OCI-LY1 (cell line): ENCODE results near the gene CD70.
A peak's percentile ranks its signal among the peaks of the same experiment; 100 is the strongest.
"Not testable (repeated sequence)": the region's sequence is repeated elsewhere in the genome, so short reads cannot be mapped to it uniquely, and the experiment has no call there.

Source experiments
- H2AFZ ChIP-seq: fragments of 200-600 bp; sonication (generic), shearing (Covaris generic); 2 replicates; pipeline ENCODE4 v1.6.0; 2014; ENCODE audit warnings: antibody characterized with exemption, mild to moderate bottlenecking, low read length
- H3F3A ChIP-seq: fragments of 200-600 bp; sonication (generic), shearing (Covaris generic); 2 replicates; pipeline ENCODE4 v1.6.0; 2014; ENCODE audit warnings: mild to moderate bottlenecking, antibody characterized with exemption, low read length, moderate library complexity; ENCODE audit not compliant: insufficient read depth
- H3K27ac ChIP-seq: fragments of 200-600 bp; sonication (generic); 2 replicates; pipeline ENCODE4 v1.5.1; 2014; ENCODE audit warnings: low read length, mixed run types, mild to moderate bottlenecking, low read depth; ENCODE audit not compliant: poor library complexity, severe bottlenecking
- H3K27me3 ChIP-seq: fragments of 200-600 bp; sonication (generic); 2 replicates; pipeline ENCODE4 v1.6.0; 2014; ENCODE audit warnings: antibody characterized with exemption, mild to moderate bottlenecking, low read length, moderate library complexity; ENCODE audit not compliant: insufficient read depth
- H3K36me3 ChIP-seq: fragments of 200-600 bp; sonication (generic); 2 replicates; pipeline ENCODE4 v1.6.1; 2014; ENCODE audit warnings: mild to moderate bottlenecking, antibody characterized with exemption, low read length, moderate library complexity, mixed read lengths; ENCODE audit not compliant: insufficient read depth
- H3K4me1 ChIP-seq: fragments of 200-600 bp; sonication (generic); 2 replicates; pipeline ENCODE4 v1.5.1; 2014; ENCODE audit warnings: mild to moderate bottlenecking, low read length, moderate library complexity; ENCODE audit not compliant: insufficient read depth, severe bottlenecking
- H3K4me2 ChIP-seq: fragments of 200-600 bp; sonication (generic), shearing (Covaris generic); 2 replicates; pipeline ENCODE4 v1.6.1; 2014; ENCODE audit warnings: low read length
- H3K4me3 ChIP-seq: fragments of 200-600 bp; sonication (generic); 2 replicates; pipeline ENCODE4 v1.5.1; 2014; ENCODE audit warnings: low read length, low read depth, mild to moderate bottlenecking, mixed read lengths; ENCODE audit not compliant: poor library complexity, severe bottlenecking
- H3K79me2 ChIP-seq: fragments of 200-600 bp; shearing (Covaris generic); 2 replicates; pipeline ENCODE4 v1.6.1; 2016; ENCODE audit warnings: mixed run types, low read length, mixed read lengths; ENCODE audit not compliant: insufficient read depth
- H3K9ac ChIP-seq: fragments of 200-600 bp; sonication (generic), shearing (Covaris generic); 2 replicates; pipeline ENCODE4 v1.6.1; 2014; ENCODE audit warnings: mild to moderate bottlenecking, low read length, mixed read lengths
- H3K9me2 ChIP-seq: fragments of 200-600 bp; sonication (generic), shearing (Covaris generic); 2 replicates; pipeline ENCODE4 v1.6.1; 2014; ENCODE audit warnings: low read depth, mild to moderate bottlenecking, low read length, mixed read lengths
- H3K9me3 ChIP-seq: fragments of 200-600 bp; shearing (Covaris generic); 2 replicates; pipeline ENCODE4 v1.6.1; 2014; ENCODE audit warnings: low read length, mixed read lengths
- H4K20me1 ChIP-seq: fragments of 200-600 bp; sonication (generic), shearing (Covaris generic); 2 replicates; pipeline ENCODE4 v1.6.0; 2016; ENCODE audit warnings: mild to moderate bottlenecking, low read length; ENCODE audit not compliant: insufficient read depth
- EZH2 ChIP-seq: fragments of 200-600 bp; sonication (generic), shearing (Covaris generic); IDR thresholded peaks from 2 replicates; pipeline ENCODE4 v1.8.0; 2017; ENCODE audit warnings: borderline replicate concordance, mixed run types, mild to moderate bottlenecking, antibody characterized with exemption, low read length, moderate library complexity, mixed read lengths
- TF ChIP-seq, protein P1 (sequence below): fragments of 200-600 bp; sonication (generic), shearing (Covaris generic); IDR thresholded peaks from 2 replicates; pipeline ENCODE4 v1.5.1; 2017; ENCODE audit warnings: mild to moderate bottlenecking, antibody characterized with exemption, low read length, moderate library complexity, mixed read lengths

CD70 gene

DNA sequence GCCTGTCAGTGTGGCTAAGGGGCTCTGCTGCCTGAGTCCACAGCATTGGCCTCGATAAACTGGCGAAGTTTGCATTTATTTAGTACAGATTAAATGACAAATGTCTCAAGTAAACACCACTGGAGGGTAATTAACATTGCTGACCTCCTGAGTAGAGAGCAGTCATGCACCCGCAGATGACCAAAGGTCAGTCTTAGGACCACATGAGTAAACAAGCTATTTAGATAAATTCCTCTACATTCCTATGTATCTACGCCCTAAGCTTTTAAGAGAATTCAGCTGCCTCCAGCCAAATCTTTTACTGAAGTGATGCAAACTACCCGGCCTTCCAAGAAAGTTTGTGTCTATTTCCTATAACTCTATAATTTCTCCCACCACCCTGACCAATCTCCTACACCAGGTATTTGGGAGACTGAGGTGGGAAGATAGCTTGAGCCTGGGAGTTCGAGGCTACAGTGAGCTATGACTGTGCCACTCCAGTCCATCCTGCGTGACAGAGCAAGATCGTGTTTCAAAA, 22.9 kb downstream of the CD70 start:
- peaks cover 6% of the 10 kb centered on the region; the same call in 1 of the 2 replicates for H3K27me3 ChIP-seq
- no peak overlapping the region for H3K27ac ChIP-seq
- no peak overlapping the region for H3K9ac ChIP-seq
- no peak overlapping the region for H3K4me2 ChIP-seq
- H4K20me1 ChIP-seq = no peaks in the 10 kb centered on the region
- peaks cover 24% of the 10 kb centered on the region; the same call in 1 of the 2 replicates for H3K9me3 ChIP-seq
- no peak overlapping the region for H3K4me3 ChIP-seq
- H3F3A ChIP-seq = no peaks in the 10 kb centered on the region
- no peak overlapping the region for H2AFZ ChIP-seq
- no peaks in the 10 kb centered on the region; the same call in 1 of the 2 replicates for H3K36me3 ChIP-seq
- TF ChIP-seq EZH2 = no peak
- TF ChIP-seq, protein P1, sequence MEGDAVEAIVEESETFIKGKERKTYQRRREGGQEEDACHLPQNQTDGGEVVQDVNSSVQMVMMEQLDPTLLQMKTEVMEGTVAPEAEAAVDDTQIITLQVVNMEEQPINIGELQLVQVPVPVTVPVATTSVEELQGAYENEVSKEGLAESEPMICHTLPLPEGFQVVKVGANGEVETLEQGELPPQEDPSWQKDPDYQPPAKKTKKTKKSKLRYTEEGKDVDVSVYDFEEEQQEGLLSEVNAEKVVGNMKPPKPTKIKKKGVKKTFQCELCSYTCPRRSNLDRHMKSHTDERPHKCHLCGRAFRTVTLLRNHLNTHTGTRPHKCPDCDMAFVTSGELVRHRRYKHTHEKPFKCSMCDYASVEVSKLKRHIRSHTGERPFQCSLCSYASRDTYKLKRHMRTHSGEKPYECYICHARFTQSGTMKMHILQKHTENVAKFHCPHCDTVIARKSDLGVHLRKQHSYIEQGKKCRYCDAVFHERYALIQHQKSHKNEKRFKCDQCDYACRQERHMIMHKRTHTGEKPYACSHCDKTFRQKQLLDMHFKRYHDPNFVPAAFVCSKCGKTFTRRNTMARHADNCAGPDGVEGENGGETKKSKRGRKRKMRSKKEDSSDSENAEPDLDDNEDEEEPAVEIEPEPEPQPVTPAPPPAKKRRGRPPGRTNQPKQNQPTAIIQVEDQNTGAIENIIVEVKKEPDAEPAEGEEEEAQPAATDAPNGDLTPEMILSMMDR = no peak
- H3K4me1 ChIP-seq = peaks cover 9% of the 10 kb centered on the region
- H3K79me2 ChIP-seq = no peaks in the 10 kb centered on the region
- no peaks in the 10 kb centered on the region for H3K9me2 ChIP-seq

DNA sequence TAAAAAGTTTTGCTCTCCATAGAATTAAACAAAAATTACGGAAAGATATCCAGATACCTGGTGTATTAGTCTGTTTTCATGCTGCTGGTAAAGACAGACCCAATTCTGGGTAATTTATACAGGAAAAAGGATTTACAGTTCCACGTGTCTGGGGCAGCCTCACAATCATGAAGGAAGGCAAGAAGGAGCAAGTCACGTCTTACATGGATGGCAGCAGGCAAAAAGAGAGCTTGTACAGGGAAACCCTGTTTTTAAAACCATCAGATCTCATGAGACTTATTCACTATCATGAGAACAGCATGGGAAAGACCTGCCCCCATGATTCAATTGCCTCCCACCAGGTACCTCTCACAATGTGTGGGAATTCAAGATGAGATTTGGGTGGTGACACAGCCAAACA, 24.2 kb downstream of the CD70 start:
- not testable (repeated sequence) for H2AFZ ChIP-seq, H3K27ac ChIP-seq, H3K36me3 ChIP-seq, H3K79me2 ChIP-seq, H3K4me1 ChIP-seq, H4K20me1 ChIP-seq, H3F3A ChIP-seq, H3K9me2 ChIP-seq, H3K27me3 ChIP-seq, H3K4me2 ChIP-seq, H3K9ac ChIP-seq, H3K4me3 ChIP-seq
- H3K9me3 ChIP-seq = peaks cover 24% of the 10 kb centered on the region; the same call in 1 of the 2 replicates

DNA sequence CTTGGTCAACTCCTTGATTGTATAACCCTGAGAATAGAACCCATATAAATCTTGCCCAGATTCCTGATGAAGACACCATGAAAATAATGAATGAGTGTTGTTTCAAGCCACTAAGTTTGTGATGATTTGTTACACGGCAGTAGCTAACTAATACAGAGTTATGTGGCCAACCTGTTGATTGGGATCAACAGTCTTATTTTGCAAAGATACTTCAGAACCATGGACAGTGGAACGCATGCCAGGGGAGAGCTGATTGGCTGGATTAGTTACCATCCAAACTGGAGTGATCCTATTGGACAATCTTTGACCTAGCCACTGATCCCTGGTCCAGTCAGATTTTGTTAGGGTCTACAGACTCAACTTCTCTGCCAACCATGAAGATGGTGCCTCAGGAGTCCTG, 26.6 kb downstream of the CD70 start:
- Histone ChIP-seq H3K4me3 (no peak overlapping the region), H4K20me1 (no peaks in the 10 kb centered on the region), H3K4me1 (no peaks in the 10 kb centered on the region), H3K27me3 (peaks cover 6% of the 10 kb centered on the region; the same call in 1 of the 2 replicates), H3K9me3 (peaks cover 24% of the 10 kb centered on the region; the same call in 1 of the 2 replicates), H3F3A (no peaks in the 10 kb centered on the region), H3K9ac (no peak overlapping the region), H3K4me2 (no peak overlapping the region), H3K36me3 (no peaks in the 10 kb centered on the region; the same call in 1 of the 2 replicates), H3K79me2 (no peaks in the 10 kb centered on the region), H3K9me2 (no peaks in the 10 kb centered on the region), H3K27ac (no peak overlapping the region), H2AFZ (no peak overlapping the region)
- TF ChIP-seq, protein P1 = no peak
- TF ChIP-seq EZH2 = no peak

DNA sequence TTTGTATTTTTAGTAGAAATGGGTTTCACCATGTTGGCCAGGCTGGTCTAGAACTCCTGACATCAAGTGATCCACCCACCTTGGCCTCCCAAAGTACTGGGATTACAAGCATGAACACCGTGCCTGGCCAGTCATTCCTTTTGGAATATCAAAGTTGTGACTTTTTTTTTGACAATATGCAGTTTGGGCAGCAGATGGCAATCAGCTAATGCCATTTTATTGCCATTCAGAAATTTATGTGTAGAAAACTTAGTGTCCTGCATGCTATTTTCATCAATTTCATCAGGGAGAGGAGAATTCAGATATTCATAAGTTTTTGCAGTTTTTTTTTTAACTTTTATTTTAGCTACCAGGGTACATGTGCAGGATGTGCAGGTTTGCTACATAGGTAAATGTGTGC, 28.5 kb downstream of the CD70 start:
- TF ChIP-seq, protein P1 = peak; percentile 19; the same call in 1 of the 2 replicates
- not testable (repeated sequence) for H3K27me3 ChIP-seq

More for the DNA sequence above, 28.5 kb downstream of the CD70 start:
- H3K9ac ChIP-seq, H3K9me2 ChIP-seq, H3K79me2 ChIP-seq, H3K4me3 ChIP-seq, H3K36me3 ChIP-seq, H3K4me2 ChIP-seq, H2AFZ ChIP-seq, H4K20me1 ChIP-seq, H3F3A ChIP-seq, H3K4me1 ChIP-seq, H3K27ac ChIP-seq: not testable (repeated sequence)
- peaks cover 20% of the 10 kb centered on the region; the same call in 1 of the 2 replicates for H3K9me3 ChIP-seq
